IPS DF 4.7 (cell line): Measurements from ENCODE around the gene NUMB.
"Not testable (repeated sequence)": the region's sequence is repeated elsewhere in the genome, so short reads cannot be mapped to it uniquely, and the experiment has no call there.

Source experiments
- DNase-seq: peaks from one replicate; pipeline ENCODE4 v3.0.0-alpha.2; 2013; ENCODE audit warnings: low spot score; ENCODE audit errors: extremely low read depth

Gene NUMB

DNA sequence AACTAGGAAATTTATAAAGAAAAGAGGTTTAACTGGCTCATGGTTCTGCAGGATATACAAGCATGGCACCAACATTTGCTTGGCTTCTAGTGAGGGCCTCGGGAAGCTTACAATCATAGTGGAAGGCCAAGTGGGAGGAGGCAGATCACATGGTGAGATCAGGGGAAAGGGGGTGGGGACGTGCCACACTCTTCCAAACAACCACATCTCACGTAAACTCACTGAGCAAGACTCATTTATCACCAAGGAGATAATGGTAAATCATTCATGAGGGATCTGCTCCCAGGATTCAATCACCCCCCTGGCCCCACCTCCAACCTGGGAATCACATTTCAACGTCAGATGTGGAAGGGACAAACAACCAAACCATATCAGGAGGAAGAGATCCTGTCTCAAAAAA lies 35.8 kb downstream of the NUMB start:
- DNase-seq: no peak

DNA sequence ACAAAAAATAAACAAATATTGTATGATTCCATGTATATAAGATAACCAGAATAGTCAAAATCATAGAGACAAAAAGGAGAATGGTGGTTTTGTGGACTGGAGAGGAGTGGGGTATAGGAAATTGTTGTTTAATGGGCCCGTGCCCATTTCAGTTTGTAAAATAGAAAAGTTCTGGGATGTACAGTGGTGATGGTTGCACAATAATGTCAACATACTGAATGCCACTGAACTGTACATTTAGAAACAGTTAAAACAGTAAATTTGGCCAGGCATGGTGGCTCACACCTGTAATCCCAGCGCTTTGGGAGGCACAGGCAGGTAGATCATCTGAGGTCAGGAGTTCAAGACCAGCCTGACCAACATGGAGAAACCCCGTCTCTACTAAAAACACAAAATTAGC lies 40.1 kb downstream of the NUMB start:
- no peak for DNase-seq

DNA sequence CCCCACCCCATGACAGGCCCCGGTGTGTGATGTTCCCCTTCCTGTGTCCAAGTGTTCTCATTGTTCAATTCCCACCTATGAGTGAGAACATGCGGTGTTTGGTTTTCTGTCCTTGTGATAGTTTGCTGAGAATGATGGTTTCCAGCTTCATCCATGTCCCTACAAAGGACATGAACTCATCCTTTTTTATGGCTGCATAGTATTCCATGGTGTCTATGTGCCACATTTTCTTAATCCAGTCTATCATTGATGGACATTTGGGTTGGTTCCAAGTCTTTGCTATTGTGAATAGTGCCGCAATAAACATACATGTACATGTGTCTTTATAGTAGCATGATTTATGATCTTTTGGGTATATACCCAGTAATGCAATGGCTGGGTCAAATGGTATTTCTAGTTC lies 52.1 kb downstream of the NUMB start:
- DNase-seq: not testable (repeated sequence)

DNA sequence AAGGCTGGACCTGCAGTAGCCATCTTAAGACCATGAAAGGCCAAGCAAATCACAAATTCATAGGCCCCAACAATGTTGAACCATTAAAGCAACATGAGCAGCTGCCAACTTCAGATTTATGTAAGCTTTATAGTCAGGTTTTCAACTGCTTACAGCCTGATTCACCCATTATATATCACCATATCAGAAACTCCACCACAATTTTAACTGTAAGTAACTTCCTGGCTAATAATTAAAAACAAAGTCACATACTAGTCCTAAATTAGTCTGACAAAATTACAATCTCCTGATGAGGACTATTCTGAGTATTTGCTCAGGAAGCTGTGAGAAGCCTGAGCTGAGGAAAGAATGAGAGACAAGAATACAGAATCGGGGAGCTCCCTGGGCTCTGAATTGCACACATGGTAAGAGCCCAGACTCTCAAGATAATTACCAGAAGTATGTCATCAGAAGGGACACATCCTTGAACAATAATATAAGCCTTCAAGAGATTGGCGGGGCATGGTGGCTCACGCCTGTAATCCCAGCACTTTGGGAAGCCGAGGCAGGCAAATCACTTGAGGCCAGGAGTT lies 55.1 kb downstream of the NUMB start:
- no peak for DNase-seq

DNA sequence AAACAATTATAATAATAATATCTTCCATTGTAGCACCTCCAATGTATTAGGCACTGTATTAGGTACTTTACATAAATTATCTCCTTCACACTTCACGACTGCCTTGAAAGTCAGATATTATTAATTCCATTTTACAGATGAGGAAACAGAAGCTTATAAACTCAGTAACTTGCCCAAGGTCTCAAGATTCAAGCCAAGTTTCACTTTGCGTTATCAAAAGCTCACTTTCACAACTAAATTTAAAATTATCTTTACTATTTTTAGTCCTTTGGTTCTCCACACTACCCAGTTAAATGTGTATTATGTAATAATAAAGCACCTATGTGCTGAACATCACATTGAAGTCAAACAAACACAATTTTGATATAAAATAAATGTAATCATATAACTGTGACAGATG lies 55.8 kb downstream of the NUMB start:
- DNase-seq: no peak

DNA sequence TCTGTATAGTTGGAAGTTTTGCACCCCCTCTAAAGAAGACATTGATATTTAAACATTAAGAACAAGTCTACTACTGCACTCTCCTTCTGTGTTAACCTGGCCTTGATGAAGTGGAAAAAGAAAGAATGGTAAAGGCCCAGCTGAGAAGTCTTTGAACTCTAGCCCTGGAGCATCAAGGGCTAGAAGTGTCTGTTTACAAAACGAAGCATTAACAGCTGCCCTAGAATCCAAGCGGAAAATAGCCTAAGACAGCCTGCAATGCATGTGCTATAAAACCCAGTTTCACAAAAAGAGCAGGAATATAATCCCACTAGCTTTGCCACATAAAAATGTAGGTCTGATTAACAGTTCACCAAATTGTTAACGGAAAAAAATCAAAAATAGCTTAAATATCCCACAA lies 60.5 kb downstream of the NUMB start:
- no peak for DNase-seq

DNA sequence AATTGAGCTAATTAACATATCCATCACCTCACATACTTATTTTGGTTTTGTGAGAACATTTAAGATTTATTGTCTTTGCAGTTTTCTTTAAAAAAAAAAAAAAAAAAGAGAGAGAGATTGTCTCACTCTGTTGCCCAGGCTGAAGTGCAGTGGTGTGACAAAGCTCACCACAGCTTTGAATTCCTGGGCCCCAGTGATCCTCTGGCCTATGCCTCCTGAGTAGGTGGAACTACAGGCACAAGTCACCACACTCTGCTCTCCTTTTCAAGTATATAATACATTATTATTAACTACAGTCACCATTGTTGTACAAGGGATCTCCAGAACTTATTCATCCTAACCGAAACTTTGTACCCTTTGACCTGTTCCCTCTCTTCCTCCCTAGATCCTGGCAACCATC lies 64.0 kb downstream of the NUMB start:
- no peak for DNase-seq

DNA sequence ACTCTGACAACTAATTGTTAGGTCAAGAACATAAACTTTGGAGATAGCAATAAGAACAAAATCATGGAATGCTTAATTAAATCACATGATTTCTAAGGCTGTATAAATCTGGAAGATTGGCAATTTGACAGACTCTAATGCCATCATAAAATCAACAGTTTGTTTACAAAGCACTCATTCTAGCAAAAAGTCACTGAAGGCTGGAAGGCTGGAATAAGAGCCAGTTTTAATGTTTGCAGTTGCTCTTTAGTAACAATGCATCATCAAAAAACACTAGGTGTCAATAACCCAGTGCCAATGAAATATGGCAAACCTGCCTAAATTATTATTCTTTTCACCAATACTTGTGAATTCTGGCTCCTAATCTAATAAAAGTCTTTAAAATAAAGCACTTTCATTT lies 65.0 kb downstream of the NUMB start:
- no peak for DNase-seq

DNA sequence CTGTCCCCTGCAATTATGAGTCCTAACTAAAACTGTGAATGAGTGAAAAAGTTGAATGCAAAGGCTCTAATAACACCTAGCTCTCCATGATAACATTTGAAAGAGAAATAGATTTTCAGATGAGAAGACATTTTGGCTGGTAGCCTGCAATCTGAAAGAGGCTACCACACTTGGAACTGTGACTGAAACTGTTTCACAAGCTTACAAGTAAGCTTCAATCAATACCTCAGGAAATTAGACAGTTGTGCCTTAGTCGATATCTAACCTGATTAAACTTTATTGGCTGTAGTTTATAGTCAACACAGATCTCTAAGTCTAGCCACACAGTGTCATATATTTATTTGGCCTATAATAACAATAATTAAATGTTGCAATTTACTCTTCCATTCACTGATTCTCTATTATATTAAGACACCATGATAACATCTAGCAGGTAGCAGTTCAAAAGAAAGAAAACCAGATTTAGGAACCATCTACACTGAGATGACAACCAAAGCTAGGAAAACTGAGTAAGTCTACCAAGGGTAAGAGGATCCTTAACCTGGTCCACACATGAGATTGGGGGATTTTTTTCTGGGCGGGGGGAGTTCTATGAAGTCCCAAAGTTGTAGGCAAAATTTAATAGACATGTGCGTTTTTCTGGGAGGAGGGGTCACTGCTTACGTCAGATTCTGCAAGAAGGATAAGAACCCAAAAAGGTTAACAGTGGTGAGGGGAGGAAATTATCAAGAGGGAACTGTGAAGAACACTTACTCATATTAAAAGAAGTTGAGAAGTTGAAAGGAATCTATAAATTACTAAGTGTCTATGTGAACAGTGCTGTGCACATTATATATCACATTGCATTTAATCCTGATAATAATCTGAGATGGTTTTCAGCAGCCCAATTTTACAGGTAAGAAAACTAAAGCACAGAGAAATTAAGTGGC lies 65.8 kb downstream of the NUMB start:
- DNase-seq: no peak

DNA sequence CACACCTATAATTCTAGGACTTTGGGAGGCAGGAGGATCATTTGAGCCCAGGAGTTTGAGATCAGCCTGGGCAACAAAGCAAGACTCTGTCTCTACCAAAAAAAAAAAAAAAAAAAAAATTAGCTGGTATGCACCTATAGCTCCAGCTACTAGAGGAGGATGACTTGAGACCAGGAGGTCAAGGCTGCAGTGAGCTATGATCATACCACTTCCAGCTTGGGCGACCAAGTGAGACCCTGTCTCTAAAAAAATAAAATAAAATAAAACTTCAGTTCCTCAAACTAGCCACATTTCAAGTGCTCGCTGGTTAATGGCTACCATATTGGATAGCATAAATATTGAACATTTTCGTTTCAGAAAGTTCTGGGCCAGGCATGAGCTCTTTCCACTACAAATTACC lies 70.5 kb downstream of the NUMB start:
- not testable (repeated sequence) for DNase-seq

DNA sequence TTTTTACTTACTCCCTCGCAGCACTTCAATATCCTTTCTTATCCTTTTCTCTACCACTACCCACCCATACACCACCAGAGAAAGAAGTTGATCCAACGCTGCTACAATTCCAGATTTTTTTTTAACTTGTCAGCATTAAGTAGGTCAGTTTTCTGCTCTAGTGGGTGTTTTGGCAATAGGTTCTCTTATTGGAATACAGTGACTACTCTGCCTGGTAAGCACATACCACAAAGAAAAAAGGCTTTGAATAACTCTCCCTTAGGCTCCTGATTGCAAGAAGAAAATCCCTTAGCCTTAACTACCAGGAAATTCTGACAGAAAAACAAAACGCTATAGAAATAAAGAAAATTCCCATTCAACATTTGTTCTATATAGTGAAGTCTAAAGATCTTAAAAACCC lies 72.0 kb downstream of the NUMB start:
- DNase-seq: no peak

DNA sequence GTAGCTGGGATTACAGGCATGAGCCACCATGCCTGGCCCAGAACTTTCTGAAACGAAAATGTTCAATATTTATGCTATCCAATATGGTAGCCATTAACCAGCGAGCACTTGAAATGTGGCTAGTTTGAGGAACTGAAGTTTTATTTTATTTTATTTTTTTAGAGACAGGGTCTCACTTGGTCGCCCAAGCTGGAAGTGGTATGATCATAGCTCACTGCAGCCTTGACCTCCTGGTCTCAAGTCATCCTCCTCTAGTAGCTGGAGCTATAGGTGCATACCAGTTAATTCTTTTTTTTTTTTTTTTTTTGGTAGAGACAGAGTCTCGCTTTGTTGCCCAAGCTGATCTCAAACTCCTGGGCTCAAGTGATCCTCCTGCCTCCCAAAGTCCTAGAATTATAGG lies 73.3 kb downstream of the NUMB start:
- DNase-seq: not testable (repeated sequence)

DNA sequence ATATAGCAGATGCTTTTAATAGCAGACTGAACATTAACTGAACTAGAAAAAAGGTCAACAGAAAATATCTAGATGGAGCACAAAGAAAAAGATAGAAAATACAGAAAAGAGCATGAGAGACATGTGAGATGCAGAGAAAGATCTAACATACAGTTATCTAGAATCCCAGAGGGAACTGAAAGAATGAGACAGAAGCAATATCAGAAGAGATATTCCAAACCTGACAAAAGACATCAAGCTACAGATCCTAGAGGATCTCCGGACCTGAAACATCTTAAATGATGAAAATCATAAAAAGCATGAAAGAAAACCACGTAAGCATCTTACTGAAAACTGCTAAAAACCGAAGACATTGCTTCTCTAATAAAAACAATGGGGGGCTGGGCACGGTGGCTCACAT lies 75.0 kb downstream of the NUMB start:
- no peak for DNase-seq

DNA sequence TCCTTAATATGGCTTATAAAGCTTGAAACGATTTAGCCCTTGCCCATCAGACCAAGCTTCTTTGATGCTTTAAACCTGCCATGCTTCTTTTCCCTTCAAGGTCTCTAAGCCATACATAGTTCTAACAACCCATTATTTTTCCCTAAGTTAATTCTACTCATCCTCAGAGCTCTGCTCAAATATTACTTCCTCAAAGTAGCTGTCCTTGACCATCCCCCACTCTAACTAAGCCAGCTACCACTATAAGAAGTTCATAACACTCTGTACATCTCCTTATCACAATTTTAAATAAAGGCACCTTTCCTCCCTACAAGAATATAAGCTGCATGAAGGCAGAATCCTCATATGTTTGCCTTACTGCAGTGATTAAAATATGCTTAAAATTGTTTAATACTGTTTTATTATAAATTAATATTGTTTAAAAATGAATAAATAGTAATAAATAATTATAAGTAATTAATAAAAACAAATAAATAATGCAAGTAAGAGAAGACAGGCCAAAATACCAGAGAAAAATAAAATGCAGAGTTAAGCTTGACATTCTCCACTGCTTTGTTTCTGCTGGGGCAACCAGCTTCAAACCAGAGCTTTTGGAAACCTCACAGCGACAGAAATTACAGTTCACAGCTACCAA lies 76.8 kb downstream of the NUMB start:
- DNase-seq: no peak

DNA sequence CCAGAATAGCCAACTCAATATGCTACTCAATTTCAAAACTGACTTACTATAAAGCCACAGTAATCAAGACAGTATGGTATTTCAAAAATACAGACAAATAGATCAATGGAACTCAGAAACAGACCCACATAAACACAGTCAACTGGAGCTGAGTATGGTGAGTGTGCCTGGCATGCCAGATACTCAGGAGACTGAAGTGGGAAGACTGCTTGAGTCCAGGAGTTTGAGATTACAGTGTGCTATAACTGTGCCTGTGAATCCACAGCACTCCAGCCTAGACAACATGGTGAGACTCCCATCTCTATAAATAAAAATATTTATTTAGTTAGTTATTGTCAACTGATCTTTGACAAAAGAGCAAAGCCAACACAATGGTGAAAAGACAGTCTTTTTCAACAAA lies 81.8 kb downstream of the NUMB start:
- no peak for DNase-seq

DNA sequence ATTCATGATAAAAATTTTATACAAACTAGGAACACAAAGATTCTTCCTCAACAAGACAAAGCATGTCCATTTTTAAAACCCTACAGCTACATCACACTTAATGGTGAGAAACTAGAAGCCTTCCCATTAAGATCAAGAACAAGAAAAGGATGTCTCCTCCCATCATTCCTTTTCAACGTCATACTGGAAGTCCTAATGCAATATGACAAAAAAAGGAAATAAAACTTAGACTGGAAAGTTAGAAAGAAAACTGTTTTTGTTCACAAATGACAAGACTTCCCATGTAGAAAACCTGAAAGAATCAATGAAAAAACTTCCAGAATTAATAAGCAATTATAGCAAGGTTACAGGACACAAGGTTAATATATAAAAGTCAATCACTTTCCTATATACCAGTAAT lies 82.5 kb downstream of the NUMB start:
- DNase-seq: no peak

DNA sequence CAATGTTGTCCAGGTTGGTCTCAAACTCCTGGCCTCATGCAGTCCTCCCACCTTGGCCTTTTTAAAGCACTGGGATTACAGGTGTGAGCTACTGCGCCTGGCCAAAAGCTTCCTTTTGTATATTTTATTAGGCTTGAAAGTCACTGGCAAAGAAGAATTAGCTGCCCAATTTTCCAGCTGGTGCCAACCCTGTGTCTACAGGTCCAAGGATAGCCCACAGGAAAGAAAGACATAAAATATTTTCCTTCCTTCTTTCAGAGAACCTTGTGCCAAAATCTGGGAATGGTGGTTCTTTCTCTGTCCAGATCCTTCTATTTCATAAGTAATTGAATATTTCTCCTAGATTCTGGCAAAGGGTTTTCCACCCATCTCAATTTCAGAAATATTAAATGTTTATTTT lies 84.1 kb downstream of the NUMB start:
- DNase-seq: no peak

DNA sequence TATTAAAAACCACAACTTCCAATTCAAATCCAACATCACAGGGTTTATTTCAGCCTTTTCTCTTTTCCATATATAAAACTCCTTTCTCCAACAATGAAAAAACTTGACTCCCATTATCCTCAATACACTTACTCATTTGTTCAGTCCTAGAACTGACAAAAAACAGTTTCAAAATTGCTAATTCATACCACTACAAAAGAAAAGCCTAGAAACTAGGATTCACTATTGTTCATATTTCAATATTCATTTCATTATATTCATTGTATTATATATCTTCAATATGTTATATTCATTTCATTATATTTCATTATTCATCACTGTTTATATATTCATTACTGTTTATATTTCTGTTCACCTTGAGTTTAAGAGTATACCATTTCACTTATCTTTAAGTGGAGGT lies 85.8 kb downstream of the NUMB start:
- no peak for DNase-seq

DNA sequence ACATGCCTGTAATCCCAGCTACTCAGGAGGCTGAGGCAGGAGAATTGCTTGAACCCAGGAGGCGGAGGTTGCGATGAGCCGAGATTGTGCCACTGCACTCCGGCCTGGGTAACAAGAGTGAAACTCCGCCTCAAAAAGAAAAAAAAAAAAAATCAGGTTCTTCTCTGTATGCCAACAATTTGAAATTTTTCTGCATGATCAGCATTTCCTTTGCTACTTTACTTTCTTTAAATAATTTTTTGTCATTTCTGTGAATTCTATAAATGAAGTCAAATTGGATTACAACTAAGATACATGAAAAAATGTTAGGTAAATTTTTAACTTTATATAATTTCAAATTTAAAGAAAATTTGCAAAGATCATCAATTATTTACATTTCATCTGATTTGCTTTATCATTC lies 87.8 kb downstream of the NUMB start:
- no peak for DNase-seq

DNA sequence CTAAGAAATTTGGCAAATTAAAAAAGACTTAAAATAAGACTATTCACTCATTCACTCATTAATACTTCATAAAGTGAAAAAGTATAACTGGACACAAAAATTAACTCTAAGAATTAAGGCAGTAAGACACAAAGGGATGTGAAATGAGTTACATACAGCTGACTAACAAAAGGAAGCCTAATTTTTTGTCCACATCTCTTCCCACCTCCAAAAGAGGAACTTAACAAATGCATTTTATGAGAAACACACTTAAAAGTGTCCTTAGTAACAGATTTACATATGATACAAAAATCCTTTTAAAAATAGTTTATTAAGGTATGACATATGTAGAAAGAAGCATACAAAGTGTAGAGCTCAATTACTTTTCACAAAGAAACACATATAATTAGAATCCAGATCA lies 88.9 kb downstream of the NUMB start:
- DNase-seq: no peak

DNA sequence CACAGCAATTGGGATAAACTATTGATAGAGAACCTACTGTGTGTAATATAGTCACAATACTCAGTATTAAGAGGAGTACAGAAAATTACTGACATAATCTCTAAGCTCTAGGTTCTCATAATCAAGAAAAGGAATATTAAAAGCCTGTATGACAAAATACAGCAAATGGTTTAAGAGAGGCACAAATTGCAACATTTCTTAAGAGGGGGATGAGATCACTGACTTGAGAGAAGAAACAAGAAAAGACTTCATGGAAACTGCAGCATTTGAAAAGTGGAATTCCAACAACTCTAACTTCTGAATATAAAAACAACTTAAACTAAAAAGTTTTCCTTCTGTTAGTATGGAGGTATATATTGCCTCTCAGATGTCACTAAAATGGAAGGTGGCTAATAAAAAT lies 89.7 kb downstream of the NUMB start:
- DNase-seq: no peak

DNA sequence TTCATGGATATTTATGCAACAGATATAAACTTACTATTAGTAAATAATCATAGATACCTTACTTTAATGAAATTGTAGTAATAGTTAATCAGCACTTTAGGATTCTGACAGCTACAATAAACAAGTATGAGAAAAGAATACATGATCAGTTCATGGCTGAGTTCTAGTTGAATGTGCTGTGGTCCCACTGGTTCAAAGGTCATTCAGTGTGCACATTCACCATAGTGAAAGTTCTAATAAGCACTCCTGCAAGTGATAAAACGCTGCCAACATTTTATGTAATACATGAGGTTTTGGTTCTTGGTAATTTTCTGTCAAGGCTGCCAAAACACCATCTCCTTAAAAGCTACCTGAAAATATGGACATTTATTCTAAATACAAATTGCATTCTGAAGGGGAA lies 92.6 kb downstream of the NUMB start:
- DNase-seq: no peak

DNA sequence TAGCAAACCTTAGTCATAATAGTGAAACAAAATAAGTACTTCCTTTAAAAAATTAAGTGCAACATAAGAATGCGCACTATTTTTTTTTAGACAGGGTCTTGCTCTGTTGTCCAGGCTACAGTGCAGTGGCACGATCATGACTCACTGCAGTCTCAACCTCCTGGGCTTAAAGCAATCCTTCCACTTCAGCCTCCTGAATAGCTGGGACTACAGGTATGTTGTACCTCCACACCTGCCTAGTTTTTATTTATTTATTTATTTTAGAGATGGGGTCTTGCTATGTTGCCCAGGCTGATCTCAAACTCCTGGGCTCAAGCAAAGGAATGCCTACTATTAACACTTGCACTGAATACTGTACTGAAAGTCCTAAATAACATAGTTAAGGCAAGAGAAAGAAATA lies 93.8 kb downstream of the NUMB start:
- no peak for DNase-seq
